ENCODE measurements around the gene ROMO1.

Gene ROMO1

DNA sequence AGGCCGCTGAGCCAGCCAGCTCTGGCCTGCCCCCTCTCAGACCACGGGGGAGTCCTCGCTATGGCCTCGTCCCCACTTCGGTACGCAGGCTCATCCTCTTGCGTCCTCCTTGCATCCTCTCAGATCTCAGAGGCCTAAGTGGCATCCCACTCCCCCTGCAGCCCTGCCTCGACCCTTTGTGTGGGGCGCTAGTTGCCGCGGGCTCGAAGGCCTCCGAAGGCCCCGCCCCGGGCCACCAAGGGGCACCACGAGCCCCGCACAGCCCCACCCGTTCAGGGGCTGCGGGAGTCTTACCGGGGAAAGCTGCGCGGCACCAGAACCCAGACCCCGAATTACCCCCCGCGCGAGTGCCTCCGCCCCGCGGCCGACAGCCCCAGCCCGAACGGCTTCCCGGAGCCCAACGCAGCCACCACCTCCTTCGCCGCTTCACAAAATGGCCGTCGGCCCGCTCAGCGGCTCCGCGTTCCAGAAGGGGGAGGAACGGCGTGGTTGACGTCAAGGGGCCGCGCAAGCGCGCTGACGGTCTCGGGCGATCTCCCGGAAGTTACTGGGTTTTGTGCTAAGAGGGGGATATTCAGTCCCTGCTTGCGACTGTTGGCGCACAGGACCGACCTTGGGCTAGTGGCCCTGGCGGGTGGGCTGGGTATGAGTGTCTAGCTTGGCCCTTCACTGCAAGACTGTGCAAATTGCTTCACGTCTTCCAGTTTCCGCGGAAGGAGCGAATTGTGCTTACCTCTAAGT is 34.6 kb upstream of the ROMO1 start, which contains the start of the genes CPNE1 and RBM12 (continued):
- no peak for TF ChIP-seq ZBTB6 (tag by site-specific recombination; IDR thresholded peaks at IDR 0.05)
- TF ChIP-seq, protein P1, sequence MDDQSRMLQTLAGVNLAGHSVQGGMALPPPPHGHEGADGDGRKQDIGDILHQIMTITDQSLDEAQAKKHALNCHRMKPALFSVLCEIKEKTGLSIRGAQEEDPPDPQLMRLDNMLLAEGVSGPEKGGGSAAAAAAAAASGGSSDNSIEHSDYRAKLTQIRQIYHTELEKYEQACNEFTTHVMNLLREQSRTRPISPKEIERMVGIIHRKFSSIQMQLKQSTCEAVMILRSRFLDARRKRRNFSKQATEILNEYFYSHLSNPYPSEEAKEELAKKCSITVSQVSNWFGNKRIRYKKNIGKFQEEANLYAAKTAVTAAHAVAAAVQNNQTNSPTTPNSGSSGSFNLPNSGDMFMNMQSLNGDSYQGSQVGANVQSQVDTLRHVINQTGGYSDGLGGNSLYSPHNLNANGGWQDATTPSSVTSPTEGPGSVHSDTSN (CRISPR knock-in tag; IDR thresholded peaks at IDR 0.05): 0 out of 2 replicates have a peak, but pooled peaks have one; percentile 46
- peak; percentile 75 for TF ChIP-seq ZNF335 (tag by site-specific recombination; conservative IDR thresholded peaks at IDR 0.05)
- TF ChIP-seq, protein P2, sequence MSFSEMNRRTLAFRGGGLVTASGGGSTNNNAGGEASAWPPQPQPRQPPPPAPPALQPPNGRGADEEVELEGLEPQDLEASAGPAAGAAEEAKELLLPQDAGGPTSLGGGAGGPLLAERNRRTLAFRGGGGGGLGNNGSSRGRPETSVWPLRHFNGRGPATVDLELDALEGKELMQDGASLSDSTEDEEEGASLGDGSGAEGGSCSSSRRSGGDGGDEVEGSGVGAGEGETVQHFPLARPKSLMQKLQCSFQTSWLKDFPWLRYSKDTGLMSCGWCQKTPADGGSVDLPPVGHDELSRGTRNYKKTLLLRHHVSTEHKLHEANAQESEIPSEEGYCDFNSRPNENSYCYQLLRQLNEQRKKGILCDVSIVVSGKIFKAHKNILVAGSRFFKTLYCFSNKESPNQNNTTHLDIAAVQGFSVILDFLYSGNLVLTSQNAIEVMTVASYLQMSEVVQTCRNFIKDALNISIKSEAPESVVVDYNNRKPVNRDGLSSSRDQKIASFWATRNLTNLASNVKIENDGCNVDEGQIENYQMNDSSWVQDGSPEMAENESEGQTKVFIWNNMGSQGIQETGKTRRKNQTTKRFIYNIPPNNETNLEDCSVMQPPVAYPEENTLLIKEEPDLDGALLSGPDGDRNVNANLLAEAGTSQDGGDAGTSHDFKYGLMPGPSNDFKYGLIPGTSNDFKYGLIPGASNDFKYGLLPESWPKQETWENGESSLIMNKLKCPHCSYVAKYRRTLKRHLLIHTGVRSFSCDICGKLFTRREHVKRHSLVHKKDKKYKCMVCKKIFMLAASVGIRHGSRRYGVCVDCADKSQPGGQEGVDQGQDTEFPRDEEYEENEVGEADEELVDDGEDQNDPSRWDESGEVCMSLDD (tag by site-specific recombination; IDR thresholded peaks at IDR 0.05): peak; percentile 44; the same call in 1 of the 2 replicates
- peak; percentile 85; the same call in 1 of the 2 replicates for TF ChIP-seq ZFP37 (tag by site-specific recombination; IDR thresholded peaks at IDR 0.05)
- TF ChIP-seq ZNF555 (tag by site-specific recombination; conservative IDR thresholded peaks at IDR 0.05): no peak
- TF ChIP-seq ZNF16 (tag by site-specific recombination; IDR thresholded peaks at IDR 0.05; ENCODE audit: low read depth): no peak
- TF ChIP-seq, protein P3, sequence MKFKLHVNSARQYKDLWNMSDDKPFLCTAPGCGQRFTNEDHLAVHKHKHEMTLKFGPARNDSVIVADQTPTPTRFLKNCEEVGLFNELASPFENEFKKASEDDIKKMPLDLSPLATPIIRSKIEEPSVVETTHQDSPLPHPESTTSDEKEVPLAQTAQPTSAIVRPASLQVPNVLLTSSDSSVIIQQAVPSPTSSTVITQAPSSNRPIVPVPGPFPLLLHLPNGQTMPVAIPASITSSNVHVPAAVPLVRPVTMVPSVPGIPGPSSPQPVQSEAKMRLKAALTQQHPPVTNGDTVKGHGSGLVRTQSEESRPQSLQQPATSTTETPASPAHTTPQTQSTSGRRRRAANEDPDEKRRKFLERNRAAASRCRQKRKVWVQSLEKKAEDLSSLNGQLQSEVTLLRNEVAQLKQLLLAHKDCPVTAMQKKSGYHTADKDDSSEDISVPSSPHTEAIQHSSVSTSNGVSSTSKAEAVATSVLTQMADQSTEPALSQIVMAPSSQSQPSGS (tag by site-specific recombination; IDR thresholded peaks at IDR 0.05; ENCODE audit: low read depth): 0 out of 2 replicates have a peak, but pooled peaks have one; percentile 3
- TF ChIP-seq KLF9 (tag by site-specific recombination; IDR thresholded peaks at IDR 0.05; ENCODE audit: low read depth): peak; percentile 84
- peak; percentile 96 for TF ChIP-seq ZXDB (tag by site-specific recombination; IDR thresholded peaks at IDR 0.05)
- TF ChIP-seq ZNF366 (tag by site-specific recombination; conservative IDR thresholded peaks at IDR 0.05): no peak
- TF ChIP-seq KLF1 (tag by site-specific recombination; IDR thresholded peaks at IDR 0.05): peak; percentile 88
- peak; percentile 43; the same call in 1 of the 2 replicates for TF ChIP-seq CTCF (tag by site-specific recombination; IDR thresholded peaks at IDR 0.05)
- TF ChIP-seq ZSCAN16 (tag by site-specific recombination; IDR thresholded peaks at IDR 0.05): 0 out of 2 replicates have a peak, but pooled peaks have one; percentile 11
- TF ChIP-seq, protein P4, sequence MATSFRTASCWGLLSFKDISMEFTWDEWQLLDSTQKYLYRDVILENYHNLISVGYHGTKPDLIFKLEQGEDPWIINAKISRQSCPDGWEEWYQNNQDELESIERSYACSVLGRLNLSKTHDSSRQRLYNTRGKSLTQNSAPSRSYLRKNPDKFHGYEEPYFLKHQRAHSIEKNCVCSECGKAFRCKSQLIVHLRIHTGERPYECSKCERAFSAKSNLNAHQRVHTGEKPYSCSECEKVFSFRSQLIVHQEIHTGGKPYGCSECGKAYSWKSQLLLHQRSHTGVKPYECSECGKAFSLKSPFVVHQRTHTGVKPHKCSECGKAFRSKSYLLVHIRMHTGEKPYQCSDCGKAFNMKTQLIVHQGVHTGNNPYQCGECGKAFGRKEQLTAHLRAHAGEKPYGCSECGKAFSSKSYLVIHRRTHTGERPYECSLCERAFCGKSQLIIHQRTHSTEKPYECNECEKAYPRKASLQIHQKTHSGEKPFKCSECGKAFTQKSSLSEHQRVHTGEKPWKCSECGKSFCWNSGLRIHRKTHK (tag by site-specific recombination; IDR thresholded peaks at IDR 0.05): no peak
- TF ChIP-seq, protein P5, sequence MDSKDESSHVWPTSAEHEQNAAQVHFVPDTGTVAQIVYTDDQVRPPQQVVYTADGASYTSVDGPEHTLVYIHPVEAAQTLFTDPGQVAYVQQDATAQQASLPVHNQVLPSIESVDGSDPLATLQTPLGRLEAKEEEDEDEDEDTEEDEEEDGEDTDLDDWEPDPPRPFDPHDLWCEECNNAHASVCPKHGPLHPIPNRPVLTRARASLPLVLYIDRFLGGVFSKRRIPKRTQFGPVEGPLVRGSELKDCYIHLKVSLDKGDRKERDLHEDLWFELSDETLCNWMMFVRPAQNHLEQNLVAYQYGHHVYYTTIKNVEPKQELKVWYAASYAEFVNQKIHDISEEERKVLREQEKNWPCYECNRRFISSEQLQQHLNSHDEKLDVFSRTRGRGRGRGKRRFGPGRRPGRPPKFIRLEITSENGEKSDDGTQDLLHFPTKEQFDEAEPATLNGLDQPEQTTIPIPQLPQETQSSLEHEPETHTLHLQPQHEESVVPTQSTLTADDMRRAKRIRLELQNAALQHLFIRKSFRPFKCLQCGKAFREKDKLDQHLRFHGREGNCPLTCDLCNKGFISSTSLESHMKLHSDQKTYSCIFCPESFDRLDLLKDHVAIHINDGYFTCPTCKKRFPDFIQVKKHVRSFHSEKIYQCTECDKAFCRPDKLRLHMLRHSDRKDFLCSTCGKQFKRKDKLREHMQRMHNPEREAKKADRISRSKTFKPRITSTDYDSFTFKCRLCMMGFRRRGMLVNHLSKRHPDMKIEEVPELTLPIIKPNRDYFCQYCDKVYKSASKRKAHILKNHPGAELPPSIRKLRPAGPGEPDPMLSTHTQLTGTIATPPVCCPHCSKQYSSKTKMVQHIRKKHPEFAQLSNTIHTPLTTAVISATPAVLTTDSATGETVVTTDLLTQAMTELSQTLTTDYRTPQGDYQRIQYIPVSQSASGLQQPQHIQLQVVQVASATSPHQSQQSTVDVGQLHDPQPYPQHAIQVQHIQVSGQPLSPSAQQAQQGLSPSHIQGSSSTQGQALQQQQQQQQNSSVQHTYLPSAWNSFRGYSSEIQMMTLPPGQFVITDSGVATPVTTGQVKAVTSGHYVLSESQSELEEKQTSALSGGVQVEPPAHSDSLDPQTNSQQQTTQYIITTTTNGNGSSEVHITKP (tag by site-specific recombination; IDR thresholded peaks at IDR 0.05): peak; percentile 99
- TF ChIP-seq KLF10 (tag by site-specific recombination; IDR thresholded peaks at IDR 0.05): peak; percentile 32; the same call in 1 of the 2 replicates
- TF ChIP-seq ZSCAN5A (tag by site-specific recombination; IDR thresholded peaks at IDR 0.05): peak; percentile 77; the same call in 1 of the 2 replicates
- TF ChIP-seq, protein P6, sequence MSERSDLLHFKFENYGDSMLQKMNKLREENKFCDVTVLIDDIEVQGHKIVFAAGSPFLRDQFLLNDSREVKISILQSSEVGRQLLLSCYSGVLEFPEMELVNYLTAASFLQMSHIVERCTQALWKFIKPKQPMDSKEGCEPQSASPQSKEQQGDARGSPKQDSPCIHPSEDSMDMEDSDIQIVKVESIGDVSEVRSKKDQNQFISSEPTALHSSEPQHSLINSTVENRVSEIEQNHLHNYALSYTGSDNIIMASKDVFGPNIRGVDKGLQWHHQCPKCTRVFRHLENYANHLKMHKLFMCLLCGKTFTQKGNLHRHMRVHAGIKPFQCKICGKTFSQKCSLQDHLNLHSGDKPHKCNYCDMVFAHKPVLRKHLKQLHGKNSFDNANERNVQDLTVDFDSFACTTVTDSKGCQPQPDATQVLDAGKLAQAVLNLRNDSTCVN (tag by site-specific recombination; optimal IDR thresholded peaks at IDR 0.05): peak; percentile 71
- TF ChIP-seq KLF16 (tag by site-specific recombination; IDR thresholded peaks at IDR 0.05): peak; percentile 70
- TF ChIP-seq ZNF223 (tag by site-specific recombination; IDR thresholded peaks at IDR 0.05): 0 out of 2 replicates have a peak, but pooled peaks have one; percentile 66
